ENCODE measurements around the gene UBC.

UBC gene

DNA sequence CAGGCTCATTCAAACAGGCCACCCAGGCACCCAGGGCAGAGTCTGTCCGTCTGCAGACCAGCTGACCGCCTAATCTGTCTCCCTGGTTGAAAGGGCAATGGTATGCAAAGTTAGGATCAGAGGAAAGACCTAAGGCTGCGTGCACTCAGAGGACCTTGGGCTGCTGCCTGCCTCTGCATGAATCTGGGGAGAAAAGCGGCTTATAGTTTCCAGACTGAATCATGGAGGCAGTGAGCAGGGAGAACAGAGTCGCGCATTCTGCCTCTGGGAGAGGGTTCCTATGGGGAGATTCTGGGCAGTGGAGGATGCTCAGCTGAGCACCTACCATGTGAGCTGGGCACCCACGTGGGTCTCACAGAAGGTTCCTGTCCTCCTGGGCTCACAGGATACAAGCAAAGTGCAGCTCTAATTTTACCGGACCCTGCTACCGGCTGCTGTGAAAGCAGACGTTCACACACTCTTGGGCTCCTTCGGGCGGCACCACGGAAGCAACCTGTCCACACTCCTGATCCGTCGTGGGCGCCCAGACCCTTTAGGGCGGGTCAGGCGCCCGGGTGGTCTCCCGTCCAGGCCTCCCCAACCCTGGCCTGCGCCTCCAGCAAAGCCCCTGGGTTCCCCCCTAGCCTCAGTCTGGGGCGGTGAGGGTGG is 51.6 kb downstream of the UBC start:
- Histone ChIP-seq H3K4me2 (peak overlapping the region; percentile 85 to 99 (median 97)), H3K4me3 (peak overlapping the region; percentile 84 to 96 (median 91)), H3K36me3 (peaks cover 9 to 40% (median 36%) of the 10 kb centered on the region in 11 experiments), H3K27ac (peak overlapping the region; percentile 60 to 96 (median 92)), H3K27me3 (no peaks in the 10 kb centered on the region), H3K9me3 (replicated peaks in 1 of 11) (no peaks in the 10 kb centered on the region), H3K4me1 (peaks cover 74 to 85% (median 78%) of the 10 kb centered on the region in 10 experiments), H4K20me1 (peaks cover 6 to 53% (median 42%) of the 10 kb centered on the region in 11 experiments; a peak in 20 of 22 replicates), H3K9ac (peak overlapping the region; percentile 83 to 95 (median 92))
- TF ChIP-seq Cebpa-rat (IDR thresholded peaks at IDR 0.05): no peak

DNA sequence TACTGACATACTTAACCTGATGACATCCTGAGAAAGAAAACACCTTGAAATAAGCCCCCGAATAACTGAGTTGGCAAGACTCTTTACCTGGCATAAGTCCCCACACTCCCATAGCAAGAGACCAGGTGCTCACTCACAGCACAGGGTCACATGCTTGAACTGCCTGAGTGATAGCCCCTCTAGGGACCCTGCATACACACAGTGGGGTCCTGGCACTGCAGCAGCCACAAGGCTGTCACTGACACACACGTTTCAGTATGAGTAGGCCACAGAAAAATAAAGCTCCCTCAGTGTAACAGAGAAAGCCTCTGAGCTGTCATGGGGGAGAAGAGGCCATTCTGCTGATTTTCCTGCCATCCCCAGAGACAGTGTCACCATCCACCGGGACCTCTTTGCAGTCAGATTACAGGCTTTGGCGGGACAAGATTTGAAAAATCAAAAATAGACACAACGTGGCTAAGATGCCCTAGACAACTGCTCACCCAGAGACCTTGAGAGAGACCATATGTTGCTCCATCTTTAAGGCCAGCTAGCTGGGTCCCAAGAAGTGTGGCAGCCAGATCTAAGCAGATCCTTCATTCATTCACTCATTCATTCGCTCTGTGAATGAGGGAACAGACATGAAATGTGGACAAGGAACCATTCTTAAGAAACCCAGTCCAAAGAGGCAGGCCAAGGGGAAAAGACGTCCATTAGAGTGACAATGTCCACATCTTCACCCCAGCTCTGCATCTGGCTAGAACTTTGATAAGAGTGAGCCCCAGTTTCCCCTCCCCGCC is 52.4 kb downstream of the UBC start:
- H3K27ac ChIP-seq: peak overlapping the region in 9 of 11 experiments; percentile 85 to 96 (median 93); a peak in 16 of 22 replicates
- H3K36me3 ChIP-seq: peaks cover 10 to 47% (median 43%) of the 10 kb centered on the region in 11 experiments
- no peak for TF ChIP-seq Cebpa-rat (IDR thresholded peaks at IDR 0.05)
- peak overlapping the region; percentile 83 to 95 (median 92) for H3K9ac ChIP-seq
- peaks cover 6 to 61% (median 50%) of the 10 kb centered on the region in 11 experiments; a peak in 20 of 22 replicates for H4K20me1 ChIP-seq
- peak overlapping the region; percentile 84 to 96 (median 91) for H3K4me3 ChIP-seq
- H3K4me2 ChIP-seq: peak overlapping the region; percentile 85 to 99 (median 97)
- H3K27me3 ChIP-seq: no peaks in the 10 kb centered on the region
- no peaks in the 10 kb centered on the region for H3K9me3 ChIP-seq (replicated peaks in 1 of 11)
- H3K4me1 ChIP-seq: peaks cover 74 to 85% (median 78%) of the 10 kb centered on the region in 10 experiments
